Measurements from ENCODE around the gene FXYD3. TPM values are rescaled to one million over a fixed set of nuclear protein-coding genes. Genes with fewer than 3 reads are reported as not detected.

The FXYD3 gene
- total and polyA plus RNA-seq, 4 donors: 0.32 to 0.45 TPM; not detected in 2

DNA sequence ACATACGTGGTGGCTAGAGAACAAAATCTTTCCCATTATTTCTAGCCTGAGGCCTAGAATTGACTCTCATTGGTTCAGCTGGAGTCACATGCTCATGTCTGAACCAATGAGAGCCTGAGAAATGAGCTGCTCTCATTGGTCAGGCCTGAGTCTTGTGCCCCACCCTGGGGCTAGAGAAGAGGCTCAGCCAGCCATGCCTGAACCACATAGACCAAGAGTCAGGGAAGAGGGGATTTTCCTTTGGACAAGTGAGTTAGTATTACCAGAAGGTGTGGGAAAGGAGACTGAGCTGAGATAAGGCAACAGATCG is 45.8 kb downstream of the FXYD3 start:
- WGBS: 97% methylated on average over 2 of the region's 2 CpGs
- H3K4me1 ChIP-seq (ENCODE audit: control insufficient read depth in 4 of 4, insufficient read depth in 4 of 4, low read length in 3 of 4): peaks cover 0 to 4% (median 2%) of the 10 kb centered on the region in 4 donors
- DNase-seq (ENCODE audit: low spot score): no peak
- H3K36me3 ChIP-seq (ENCODE audit: control insufficient read depth in 4 of 4, insufficient read depth in 3 of 4, low read depth in 1 of 4, low read length in 3 of 4): peaks cover 0 to 8% (median 5%) of the 10 kb centered on the region in 4 donors
- H3K27me3 ChIP-seq (ENCODE audit: control insufficient read depth in 4 of 4, insufficient read depth in 4 of 4, low read length in 3 of 4): no peaks in the 10 kb centered on the region
- no peak overlapping the region for H3K4me3 ChIP-seq (ENCODE audit: low read depth in 1 of 3, low read length in 3 of 3)
- no peak overlapping the region for H3K9ac ChIP-seq (ENCODE audit: low read depth in 1 of 2, low read length in 2 of 2)
- H3K27ac ChIP-seq (ENCODE audit: low read depth in 1 of 2, low read length in 2 of 2): no peak overlapping the region
- TF ChIP-seq HNF4A (conservative IDR thresholded peaks at IDR 0.05) (no peak), EGR1 (IDR thresholded peaks at IDR 0.05; ENCODE audit: low read depth in 2 of 2) (no peak), JUND (IDR thresholded peaks at IDR 0.05) (no peak), TAF1 (conservative IDR thresholded peaks at IDR 0.05) (no peak), FOXA1 (IDR thresholded peaks at IDR 0.05) (no peak)
- TF ChIP-seq, protein P1, sequence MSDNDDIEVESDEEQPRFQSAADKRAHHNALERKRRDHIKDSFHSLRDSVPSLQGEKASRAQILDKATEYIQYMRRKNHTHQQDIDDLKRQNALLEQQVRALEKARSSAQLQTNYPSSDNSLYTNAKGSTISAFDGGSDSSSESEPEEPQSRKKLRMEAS (IDR thresholded peaks at IDR 0.05): no peak
- TF ChIP-seq, protein P2, sequence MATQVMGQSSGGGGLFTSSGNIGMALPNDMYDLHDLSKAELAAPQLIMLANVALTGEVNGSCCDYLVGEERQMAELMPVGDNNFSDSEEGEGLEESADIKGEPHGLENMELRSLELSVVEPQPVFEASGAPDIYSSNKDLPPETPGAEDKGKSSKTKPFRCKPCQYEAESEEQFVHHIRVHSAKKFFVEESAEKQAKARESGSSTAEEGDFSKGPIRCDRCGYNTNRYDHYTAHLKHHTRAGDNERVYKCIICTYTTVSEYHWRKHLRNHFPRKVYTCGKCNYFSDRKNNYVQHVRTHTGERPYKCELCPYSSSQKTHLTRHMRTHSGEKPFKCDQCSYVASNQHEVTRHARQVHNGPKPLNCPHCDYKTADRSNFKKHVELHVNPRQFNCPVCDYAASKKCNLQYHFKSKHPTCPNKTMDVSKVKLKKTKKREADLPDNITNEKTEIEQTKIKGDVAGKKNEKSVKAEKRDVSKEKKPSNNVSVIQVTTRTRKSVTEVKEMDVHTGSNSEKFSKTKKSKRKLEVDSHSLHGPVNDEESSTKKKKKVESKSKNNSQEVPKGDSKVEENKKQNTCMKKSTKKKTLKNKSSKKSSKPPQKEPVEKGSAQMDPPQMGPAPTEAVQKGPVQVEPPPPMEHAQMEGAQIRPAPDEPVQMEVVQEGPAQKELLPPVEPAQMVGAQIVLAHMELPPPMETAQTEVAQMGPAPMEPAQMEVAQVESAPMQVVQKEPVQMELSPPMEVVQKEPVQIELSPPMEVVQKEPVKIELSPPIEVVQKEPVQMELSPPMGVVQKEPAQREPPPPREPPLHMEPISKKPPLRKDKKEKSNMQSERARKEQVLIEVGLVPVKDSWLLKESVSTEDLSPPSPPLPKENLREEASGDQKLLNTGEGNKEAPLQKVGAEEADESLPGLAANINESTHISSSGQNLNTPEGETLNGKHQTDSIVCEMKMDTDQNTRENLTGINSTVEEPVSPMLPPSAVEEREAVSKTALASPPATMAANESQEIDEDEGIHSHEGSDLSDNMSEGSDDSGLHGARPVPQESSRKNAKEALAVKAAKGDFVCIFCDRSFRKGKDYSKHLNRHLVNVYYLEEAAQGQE (IDR thresholded peaks at IDR 0.05): no peak
- peaks cover 0 to 6% (median 2%) of the 10 kb centered on the region in 4 donors for H3K9me3 ChIP-seq (ENCODE audit: control insufficient read depth in 4 of 4, low read length in 3 of 4)

DNA sequence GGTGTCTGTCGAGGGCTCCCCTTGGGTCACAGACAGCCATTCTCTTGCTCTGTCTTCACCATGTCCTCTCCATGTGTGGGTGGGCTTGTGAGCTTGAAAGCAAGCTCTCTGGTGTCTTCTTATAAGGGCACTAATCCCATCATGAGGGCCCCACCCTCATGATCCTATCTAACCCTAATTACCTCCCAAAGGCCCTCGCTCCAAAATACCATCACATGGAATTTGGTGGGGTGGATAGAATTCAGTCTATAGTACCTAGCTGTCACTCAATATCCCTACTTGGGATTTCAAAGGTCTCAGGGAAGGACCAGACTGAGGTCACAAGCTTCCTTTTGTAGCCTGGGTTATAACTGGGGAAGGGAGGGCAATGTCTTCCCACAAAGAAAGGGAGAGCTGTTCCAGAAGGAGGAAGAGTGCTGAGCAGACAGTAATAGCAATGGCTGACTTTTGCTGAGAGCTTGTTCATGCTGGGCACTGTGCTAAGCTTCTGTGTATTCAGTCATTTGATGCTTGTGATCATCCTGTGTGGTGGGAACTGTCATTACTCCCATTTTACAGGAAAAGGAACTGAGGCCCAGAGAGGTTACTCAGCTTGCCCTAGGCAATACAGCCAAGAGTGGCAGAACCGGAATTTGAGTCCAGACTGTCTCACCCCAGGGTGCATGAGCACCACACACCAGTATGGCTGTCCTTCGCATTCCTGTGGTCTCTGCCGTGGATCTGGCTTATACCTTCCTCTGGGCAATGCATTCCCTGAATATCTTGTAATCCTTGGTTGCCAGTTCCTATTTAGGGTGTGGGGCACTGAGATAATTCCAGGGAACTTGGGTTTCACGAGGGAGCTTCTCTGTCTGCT is 47.1 kb downstream of the FXYD3 start:
- Histone ChIP-seq H3K4me3 (ENCODE audit: low read depth in 1 of 3, low read length in 3 of 3) (no peak overlapping the region), H3K27ac (ENCODE audit: low read depth in 1 of 2, low read length in 2 of 2) (no peak overlapping the region), H3K9ac (ENCODE audit: low read depth in 1 of 2, low read length in 2 of 2) (no peak overlapping the region), H3K4me1 (ENCODE audit: control insufficient read depth in 4 of 4, insufficient read depth in 4 of 4, low read length in 3 of 4) (peaks cover 0 to 4% (median 2%) of the 10 kb centered on the region in 4 donors), H3K9me3 (ENCODE audit: control insufficient read depth in 4 of 4, low read length in 3 of 4) (peaks cover 0 to 6% (median 2%) of the 10 kb centered on the region in 4 donors), H3K27me3 (ENCODE audit: control insufficient read depth in 4 of 4, insufficient read depth in 4 of 4, low read length in 3 of 4) (no peaks in the 10 kb centered on the region), H3K36me3 (ENCODE audit: control insufficient read depth in 4 of 4, insufficient read depth in 3 of 4, low read depth in 1 of 4, low read length in 3 of 4) (peaks cover 0 to 8% (median 5%) of the 10 kb centered on the region in 4 donors)
- TF ChIP-seq, protein P3, sequence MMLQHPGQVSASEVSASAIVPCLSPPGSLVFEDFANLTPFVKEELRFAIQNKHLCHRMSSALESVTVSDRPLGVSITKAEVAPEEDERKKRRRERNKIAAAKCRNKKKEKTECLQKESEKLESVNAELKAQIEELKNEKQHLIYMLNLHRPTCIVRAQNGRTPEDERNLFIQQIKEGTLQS (IDR thresholded peaks at IDR 0.05): no peak
- no peak for TF ChIP-seq JUND (IDR thresholded peaks at IDR 0.05)
- TF ChIP-seq GABPA (IDR thresholded peaks at IDR 0.05 in 1 of 2, conservative IDR thresholded peaks at IDR 0.05 in 1 of 2): no peak
- no peak for TF ChIP-seq FOXA2 (IDR thresholded peaks at IDR 0.05)
- TF ChIP-seq, protein P2 (IDR thresholded peaks at IDR 0.05): no peak
- TF ChIP-seq, protein P1 (IDR thresholded peaks at IDR 0.05): no peak
- no peak for DNase-seq (ENCODE audit: low spot score)
- WGBS: 94% methylated on average over 6 of the region's 6 CpGs

Data from liver (tissue), 9 donors.